Ectodermal cell (in vitro differentiated cells): Measurements from ENCODE around the gene BARHL1.

Experiments used
- H3K27ac ChIP-seq: 2 replicates; pipeline ENCODE4 v1.7.0; 2013; ENCODE audit warnings: mild to moderate bottlenecking, low read depth, low read length; ENCODE audit not compliant: insufficient read depth, poor library complexity, severe bottlenecking
- H3K27me3 ChIP-seq: 2 replicates; pipeline ENCODE4 v1.7.0; 2013; ENCODE audit warnings: mild to moderate bottlenecking, low read length; ENCODE audit not compliant: insufficient read depth, control insufficient read depth, poor library complexity, severe bottlenecking
- H3K36me3 ChIP-seq: one replicate; pipeline ENCODE4 v1.7.0; 2013; ENCODE audit warnings: low read length; ENCODE audit not compliant: control insufficient read depth, insufficient read depth
- H3K4me1 ChIP-seq: one replicate; pipeline ENCODE4 v1.7.0; 2013; ENCODE audit warnings: low read length; ENCODE audit not compliant: control insufficient read depth, insufficient read depth
- H3K4me3 ChIP-seq: 2 replicates; pipeline ENCODE4 v1.7.0; 2013; ENCODE audit warnings: low read depth, low read length, control low read depth; ENCODE audit not compliant: insufficient read depth
- H3K9me3 ChIP-seq: 2 replicates; pipeline ENCODE4 v1.7.0; 2013; ENCODE audit warnings: mild to moderate bottlenecking, low read length, moderate library complexity; ENCODE audit not compliant: control insufficient read depth
- WGBS, 2 experiments: methylation state at CpG; one replicate each; pipeline ENCODE4 v1.1.7; 2013; ENCODE audit warnings: missing lambda C conversion rate in 2 of 2; 5-methylcytosine and 5-hydroxymethylcytosine counted together

BARHL1 gene

DNA sequence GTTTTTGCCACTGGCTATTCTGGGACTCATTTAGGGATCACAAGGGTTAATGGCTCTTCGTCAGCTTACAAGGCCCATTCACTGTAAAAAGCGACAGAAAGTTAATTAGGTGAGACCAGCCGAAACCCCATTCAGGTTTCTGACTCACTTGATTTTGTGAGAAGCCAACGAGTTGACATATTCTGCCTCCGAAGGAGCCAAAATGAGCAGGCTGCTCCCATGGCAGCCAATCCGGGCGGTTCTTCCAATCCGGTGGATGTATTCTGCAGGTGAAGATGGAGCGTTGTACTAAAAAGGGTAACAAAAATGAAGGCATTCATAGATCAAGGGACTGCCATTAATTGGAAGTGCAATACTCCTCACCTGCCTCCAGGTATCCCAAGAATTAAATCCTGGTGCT, 47.7 kb downstream of the BARHL1 start:
- WGBS, 2 experiments: 88 to 90% methylated on average over 9 of the region's 9 CpGs
- H3K4me3 ChIP-seq: no peak overlapping the region
- no peak overlapping the region for H3K27ac ChIP-seq
- no peaks in the 10 kb centered on the region for H3K27me3 ChIP-seq
- no peaks in the 10 kb centered on the region for H3K9me3 ChIP-seq
- H3K4me1 ChIP-seq: no peaks in the 10 kb centered on the region
- peaks cover 18% of the 10 kb centered on the region for H3K36me3 ChIP-seq

DNA sequence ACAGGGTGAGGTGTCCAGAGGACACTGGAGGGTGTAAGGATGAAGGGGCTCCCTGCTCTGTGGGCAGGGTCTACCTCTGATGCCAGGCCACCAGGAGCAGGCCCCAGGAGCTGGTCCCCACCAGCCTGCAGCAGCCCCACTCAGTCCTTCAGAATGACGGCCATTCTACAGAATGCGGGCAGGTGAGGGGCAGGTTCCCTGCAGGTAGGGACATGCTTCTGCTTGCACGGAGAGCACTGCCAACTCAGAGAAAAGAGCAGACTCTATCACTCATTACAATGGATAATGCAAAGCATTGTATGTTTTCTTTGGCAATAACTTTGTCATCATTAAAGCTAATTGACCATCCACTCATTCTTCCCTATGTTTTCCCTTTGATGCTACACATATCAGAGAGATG, 48.4 kb downstream of the BARHL1 start:
- Histone ChIP-seq H3K27ac (no peak overlapping the region), H3K9me3 (no peaks in the 10 kb centered on the region), H3K27me3 (no peaks in the 10 kb centered on the region), H3K4me1 (no peaks in the 10 kb centered on the region), H3K4me3 (no peak overlapping the region), H3K36me3 (peaks cover 18% of the 10 kb centered on the region)
- 95 to 98% methylated on average over 3 of the region's 3 CpGs for WGBS, 2 experiments

DNA sequence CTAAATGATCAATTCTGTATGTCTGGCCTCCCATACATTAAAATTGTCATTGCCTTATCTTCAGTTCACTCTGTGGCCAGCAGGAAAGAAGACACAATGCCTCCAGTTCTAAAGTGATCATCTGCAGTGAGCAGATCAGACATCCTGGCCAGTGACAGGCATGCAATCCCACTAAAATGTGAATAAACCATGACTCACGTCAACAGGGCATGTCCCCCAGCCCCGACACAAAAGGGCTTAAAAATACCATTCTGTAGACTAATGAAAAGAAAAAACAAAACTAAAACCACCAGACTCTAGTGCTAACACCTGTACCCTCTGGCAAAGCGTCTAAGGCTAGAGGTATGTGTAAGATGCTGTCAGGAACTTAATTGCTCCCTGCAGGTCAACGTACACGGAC, 48.9 kb downstream of the BARHL1 start:
- 96% methylated on average over 5 of the region's 5 CpGs for WGBS, 2 experiments
- H3K27me3 ChIP-seq: no peaks in the 10 kb centered on the region
- H3K4me1 ChIP-seq: no peaks in the 10 kb centered on the region
- H3K9me3 ChIP-seq: no peaks in the 10 kb centered on the region
- H3K4me3 ChIP-seq: no peak overlapping the region
- peaks cover 18% of the 10 kb centered on the region for H3K36me3 ChIP-seq
- no peak overlapping the region for H3K27ac ChIP-seq

DNA sequence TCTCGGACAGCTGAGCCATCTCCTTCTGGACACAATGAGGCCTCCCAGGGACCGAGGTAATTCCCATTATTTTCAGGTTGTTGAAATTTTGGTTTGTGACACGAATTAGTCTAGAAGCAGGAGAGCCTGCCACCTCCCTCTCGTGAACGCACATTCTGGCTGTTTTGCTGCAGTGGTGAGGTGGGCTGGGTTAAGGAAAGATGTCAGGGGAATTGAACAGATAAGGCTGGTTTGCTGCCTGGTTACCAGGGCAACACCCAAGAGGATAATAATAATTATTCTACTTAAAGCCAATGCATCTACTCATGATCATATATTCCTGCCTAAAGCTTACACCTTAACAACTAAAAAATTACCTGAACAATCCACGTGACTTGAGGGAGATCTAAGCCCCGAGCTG, 49.3 kb downstream of the BARHL1 start:
- Histone ChIP-seq H3K4me1 (no peaks in the 10 kb centered on the region), H3K9me3 (no peaks in the 10 kb centered on the region), H3K27ac (no peak overlapping the region), H3K27me3 (no peaks in the 10 kb centered on the region), H3K4me3 (no peak overlapping the region), H3K36me3 (peaks cover 18% of the 10 kb centered on the region)
- 92 to 94% methylated on average over 7 of the region's 7 CpGs for WGBS, 2 experiments

DNA sequence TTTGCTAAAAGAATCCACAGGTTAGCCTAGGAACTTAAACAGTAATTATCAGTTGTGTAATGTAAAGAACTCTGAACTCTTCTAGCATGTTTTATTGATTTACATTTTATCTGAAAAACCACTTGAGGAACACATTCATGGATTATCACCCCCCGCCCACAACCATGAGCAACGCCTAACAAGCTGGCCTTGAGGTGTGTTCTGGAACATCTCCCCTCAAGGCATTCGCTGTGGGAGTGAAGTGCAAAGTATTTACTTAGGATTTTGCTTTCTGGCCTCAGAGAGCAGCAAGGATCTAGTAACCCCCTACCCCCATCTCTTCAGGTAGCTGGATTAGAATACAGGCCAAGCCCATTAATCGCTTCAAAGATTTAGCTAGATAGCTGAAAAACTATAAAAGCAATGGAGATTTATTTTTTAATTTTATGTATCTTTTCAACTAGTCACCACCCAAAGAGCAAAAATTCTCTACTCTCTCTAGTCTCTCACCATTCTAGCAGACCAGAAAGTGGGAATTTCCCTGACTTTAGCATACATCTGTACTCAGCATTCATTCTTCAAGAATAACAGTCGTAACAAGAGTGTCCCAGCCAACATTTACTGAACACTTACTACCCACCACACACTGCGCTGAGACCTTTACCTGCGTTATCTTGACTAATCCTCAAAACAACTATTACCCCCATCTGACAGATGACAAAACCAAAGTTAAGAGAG, 50.2 kb downstream of the BARHL1 start:
- no peaks in the 10 kb centered on the region for H3K27me3 ChIP-seq
- H3K4me3 ChIP-seq: no peak overlapping the region
- H3K36me3 ChIP-seq: peaks cover 16% of the 10 kb centered on the region
- H3K4me1 ChIP-seq: no peaks in the 10 kb centered on the region
- H3K27ac ChIP-seq: no peak overlapping the region
- WGBS, 2 experiments: 92 to 96% methylated on average over 5 to 7 of the region's 7 CpGs
- H3K9me3 ChIP-seq: no peaks in the 10 kb centered on the region

DNA sequence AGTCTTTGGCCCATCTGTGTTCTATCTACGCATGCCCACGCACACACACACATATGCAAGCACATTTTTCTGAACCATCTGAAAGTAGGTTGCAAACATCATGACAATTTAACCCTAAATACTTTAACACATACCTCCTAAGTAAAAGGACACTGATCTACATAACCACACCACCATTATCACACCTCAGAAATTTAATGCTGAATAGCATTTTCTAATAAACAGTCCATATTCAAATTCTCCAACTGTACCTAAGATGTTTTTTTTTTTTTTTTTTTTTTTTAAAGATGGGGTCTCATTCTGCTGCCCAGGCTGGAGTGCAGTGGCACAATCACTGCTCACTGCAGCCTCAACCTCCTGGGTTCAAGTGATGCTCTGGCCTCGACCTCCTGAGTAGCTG, 51.9 kb downstream of the BARHL1 start:
- H3K9me3 ChIP-seq: no peaks in the 10 kb centered on the region
- 94 to 96% methylated on average over 3 of the region's 3 CpGs for WGBS, 2 experiments
- H3K36me3 ChIP-seq: peaks cover 13% of the 10 kb centered on the region
- H3K4me3 ChIP-seq: no peak overlapping the region
- no peak overlapping the region for H3K27ac ChIP-seq
- no peaks in the 10 kb centered on the region for H3K4me1 ChIP-seq
- H3K27me3 ChIP-seq: no peaks in the 10 kb centered on the region

DNA sequence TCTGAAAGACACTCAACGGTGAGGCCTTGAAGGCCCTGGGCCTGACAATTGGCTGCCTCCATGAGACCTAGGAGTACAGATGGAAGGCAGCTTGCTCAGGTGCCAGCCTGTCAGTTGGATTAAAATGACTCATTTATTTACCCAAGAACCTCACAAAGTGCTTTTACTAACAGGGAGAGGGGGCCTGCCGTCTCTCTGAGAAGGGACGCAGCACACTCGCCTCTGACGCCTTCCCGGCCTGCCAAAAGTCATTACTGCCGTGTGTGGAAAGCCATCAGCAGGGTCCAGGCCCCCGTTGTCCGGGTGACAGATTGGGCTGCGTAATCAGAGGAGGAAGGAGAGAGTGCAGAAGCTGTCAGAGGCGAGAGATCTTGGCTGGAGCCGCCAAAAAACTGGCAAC, 54.9 kb downstream of the BARHL1 start:
- no peaks in the 10 kb centered on the region for H3K4me1 ChIP-seq
- H3K9me3 ChIP-seq: no peaks in the 10 kb centered on the region
- peaks cover 5% of the 10 kb centered on the region for H3K36me3 ChIP-seq
- 94 to 95% methylated on average over 12 of the region's 12 CpGs for WGBS, 2 experiments
- H3K4me3 ChIP-seq: no peak overlapping the region
- no peaks in the 10 kb centered on the region for H3K27me3 ChIP-seq
- H3K27ac ChIP-seq: no peak overlapping the region

DNA sequence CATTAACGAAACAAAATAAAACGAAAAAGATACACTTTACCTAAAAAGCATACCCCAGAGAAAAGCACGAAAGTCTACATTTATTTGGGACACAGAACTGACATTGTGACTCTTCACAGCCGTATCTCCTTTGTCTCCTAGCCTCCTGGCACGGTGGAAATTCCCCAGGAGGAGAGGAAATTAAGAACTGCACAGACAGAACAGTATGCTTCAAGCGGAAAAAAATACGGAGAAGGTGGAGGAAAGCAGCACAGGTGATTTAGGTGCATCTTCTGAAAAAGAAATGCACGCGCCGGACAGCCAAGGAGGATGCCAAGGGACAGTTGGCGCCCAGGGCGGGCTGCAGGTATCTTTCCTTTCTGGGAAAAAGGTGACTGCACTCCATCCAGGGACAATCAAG, 55.4 kb downstream of the BARHL1 start:
- Histone ChIP-seq H3K4me3 (no peak overlapping the region), H3K36me3 (peaks cover 5% of the 10 kb centered on the region), H3K27ac (no peak overlapping the region), H3K27me3 (no peaks in the 10 kb centered on the region), H3K4me1 (no peaks in the 10 kb centered on the region), H3K9me3 (no peaks in the 10 kb centered on the region)
- 94 to 96% methylated on average over 12 of the region's 12 CpGs for WGBS, 2 experiments

DNA sequence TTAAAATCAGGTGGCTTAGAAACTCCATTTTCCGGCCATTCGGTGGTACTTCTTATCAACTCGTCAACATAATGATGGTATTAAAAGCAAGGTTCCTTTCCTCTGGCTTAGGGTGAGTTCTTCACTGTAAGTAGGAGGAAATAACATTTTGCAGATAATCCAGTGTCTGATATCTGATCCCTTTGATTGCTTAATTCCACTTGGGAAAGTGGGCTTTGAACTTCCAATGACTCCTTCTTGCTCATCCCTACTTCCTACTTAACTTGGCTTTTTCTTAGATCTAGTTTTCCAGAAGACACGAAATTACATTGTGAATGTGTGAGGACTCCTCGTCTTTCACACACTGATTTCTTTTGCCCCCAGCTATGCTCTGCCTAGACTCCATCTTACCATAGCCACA, 55.8 kb downstream of the BARHL1 start:
- H3K4me1 ChIP-seq: no peaks in the 10 kb centered on the region
- no peaks in the 10 kb centered on the region for H3K9me3 ChIP-seq
- 95% methylated on average over 5 of the region's 5 CpGs for WGBS, 2 experiments
- H3K4me3 ChIP-seq: no peak overlapping the region
- peaks cover 7% of the 10 kb centered on the region for H3K36me3 ChIP-seq
- H3K27me3 ChIP-seq: no peaks in the 10 kb centered on the region
- no peak overlapping the region for H3K27ac ChIP-seq

DNA sequence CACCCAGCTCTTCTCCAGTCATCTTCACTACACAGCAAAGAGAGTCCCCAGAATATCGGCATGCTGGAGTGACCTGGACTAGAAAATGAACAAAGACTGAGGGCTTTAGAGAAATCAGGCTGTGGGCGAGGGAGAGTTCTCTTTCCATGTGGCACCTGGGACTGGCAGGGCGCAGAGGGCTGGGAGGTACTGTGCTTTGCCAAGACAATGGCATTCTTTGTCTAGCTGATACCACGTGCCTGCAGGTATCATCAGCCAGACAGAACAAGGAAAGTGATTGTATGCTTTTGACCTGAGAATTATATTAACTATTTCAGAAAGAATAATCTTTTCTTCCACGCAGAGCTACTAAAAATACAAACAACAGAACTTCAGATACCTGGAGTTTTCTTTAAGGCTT, 56.9 kb downstream of the BARHL1 start:
- Histone ChIP-seq H3K4me3 (no peak overlapping the region), H3K4me1 (no peaks in the 10 kb centered on the region), H3K36me3 (peaks cover 11% of the 10 kb centered on the region), H3K27me3 (no peaks in the 10 kb centered on the region), H3K27ac (no peak overlapping the region), H3K9me3 (no peaks in the 10 kb centered on the region)
- WGBS, 2 experiments: 94 to 99% methylated on average over 3 to 5 of the region's 5 CpGs
